Right renal cortex interstitium (tissue), 3 donors: ENCODE measurements around the gene SLC39A1. TPM values are rescaled to one million over a fixed set of nuclear protein-coding genes. Genes with fewer than 3 reads are reported as not detected.

Experiments used
- DNase-seq, 3 donors: peaks; one replicate each; pipeline ENCODE4 v3.0.0-alpha.2; 2013; ENCODE audit warnings: low read depth in 3 of 3, low spot score in 2 of 3
- polyA plus RNA-seq, 3 donors: library from polyadenylated mRNA; unstranded; fragments of 120-200 nt; gene quantifications; one replicate each; pipeline ENCODE4 v1.2.1, GENCODE V29; 2013; ENCODE audit not compliant: insufficient read length in 3 of 3

Gene SLC39A1
- polyA plus RNA-seq, 3 donors = 82.7 to 89.8 (median 89.2) TPM

DNA sequence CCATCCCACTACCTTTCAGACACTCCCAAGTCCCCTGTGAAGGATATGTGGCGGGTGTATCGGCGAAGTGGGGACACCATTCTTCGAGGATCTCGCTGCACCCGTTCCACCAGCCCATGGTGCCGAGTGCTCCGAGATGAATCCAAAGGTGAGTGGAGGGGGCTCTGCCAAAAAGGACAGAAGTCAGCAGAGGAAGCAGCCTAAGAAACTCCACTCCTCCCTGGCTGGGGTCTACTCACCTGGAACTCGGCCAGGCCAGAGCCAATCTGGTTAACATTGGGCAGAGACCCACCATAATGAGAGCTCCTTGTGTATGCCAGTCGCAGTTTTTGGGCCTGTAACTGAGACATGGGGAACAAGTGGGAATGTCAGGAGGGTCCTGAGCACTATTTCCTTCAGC lies 8.5 kb downstream of the SLC39A1 start:
- no peak for DNase-seq

DNA sequence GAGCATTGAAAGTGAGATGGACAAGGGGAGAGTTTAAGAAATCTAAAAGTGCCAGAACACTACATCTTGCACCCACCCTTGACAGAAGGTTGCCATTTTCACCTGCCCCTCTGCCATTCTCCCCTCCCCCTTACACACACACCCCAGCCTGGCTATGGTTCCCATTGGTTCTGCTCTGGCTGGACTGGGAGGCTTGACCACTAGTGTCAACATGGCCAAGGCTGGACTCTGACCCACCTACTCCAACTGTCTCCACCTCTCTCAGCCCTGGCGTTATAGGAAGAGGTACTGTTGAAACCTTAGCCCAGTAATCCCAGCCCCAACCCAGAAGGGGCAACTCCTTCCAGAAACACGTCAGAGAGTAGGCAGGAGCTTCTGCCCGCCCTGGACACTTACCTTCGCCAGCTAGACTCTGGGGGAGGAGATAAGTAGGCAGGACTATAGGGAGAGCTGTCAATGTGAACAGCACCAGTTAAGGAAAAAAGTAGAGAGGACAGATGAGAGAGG lies 9.4 kb downstream of the SLC39A1 start:
- DNase-seq = no peak

DNA sequence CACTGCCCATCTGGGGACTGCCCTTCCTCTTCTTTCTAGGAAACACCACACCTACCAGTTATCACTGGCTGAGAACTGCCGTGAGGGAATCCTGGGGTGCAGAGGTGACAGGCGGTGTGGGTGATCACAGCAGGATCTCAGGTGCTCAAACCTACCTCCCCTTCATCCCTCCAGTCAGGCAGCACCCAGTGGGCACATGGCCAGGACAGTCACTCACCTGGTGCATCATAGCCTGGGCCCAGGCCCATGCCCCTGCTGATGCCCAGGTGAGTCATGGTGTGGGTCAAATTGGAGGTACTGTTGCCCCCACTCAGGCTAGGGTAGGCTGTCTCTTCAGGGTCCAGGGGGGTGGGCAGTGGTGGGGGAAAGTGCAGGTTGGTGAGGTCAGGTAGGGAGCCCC lies 11.5 kb downstream of the SLC39A1 start:
- DNase-seq = no peak

DNA sequence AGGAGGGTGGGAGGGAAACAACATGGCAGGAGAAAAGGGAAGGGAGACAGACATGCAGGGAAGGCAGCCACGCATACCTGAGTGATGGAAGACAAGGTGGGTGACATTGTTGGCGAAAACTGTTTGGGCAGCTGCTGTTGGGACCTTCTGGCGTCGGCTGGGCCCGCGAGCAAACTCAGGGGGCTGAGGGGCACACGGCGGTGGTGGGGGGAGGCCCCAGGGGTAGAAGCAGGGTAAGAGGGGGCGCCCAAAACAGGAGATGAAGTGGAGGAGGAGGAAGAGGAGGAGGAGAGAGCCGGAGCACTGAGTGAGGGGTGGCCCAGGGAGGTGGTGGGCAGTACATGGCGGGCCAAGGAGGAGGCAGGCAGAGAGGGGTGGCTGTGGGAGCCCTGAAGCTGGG lies 12.2 kb downstream of the SLC39A1 start:
- DNase-seq = no peak

DNA sequence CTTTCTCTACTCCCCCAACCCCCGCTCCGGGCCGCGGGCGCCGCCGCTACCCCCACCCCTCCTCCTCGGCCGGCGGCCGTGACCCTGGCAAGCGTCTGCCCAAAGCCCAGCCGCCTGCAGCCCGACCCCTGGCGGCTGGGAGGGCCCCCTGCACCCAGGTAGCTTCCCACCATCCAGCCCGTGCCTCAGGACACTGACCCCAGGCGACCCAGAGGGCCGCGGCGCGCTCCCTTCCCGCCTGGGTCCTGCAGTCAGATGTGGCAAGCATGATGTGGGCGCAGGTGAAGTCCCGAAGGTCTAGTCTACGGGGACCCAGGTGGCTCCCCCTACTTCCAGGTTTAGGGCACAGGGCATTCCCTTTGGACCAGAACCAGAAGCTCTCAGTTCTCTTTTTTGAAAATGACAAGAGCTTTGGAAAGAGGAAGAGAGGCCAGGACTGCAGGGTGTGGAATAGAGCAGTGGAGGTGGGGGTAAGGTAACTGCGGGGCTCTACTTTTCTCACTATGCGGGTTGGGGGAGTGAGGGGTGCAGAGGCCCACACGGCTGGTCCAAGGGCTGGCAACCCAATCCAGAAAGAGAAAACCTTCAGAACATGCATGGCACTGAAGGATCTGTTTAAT lies 16.6 kb downstream of the SLC39A1 start, which contains the start of gene DENND4B:
DENND4B (minus strand) TSS at position 97 of the 620 bp plus-strand sequence. CDS start 2,344 bp downstream, outside the sequence.
- peak in 1 of 3 donors; percentile 47 for DNase-seq

DNA sequence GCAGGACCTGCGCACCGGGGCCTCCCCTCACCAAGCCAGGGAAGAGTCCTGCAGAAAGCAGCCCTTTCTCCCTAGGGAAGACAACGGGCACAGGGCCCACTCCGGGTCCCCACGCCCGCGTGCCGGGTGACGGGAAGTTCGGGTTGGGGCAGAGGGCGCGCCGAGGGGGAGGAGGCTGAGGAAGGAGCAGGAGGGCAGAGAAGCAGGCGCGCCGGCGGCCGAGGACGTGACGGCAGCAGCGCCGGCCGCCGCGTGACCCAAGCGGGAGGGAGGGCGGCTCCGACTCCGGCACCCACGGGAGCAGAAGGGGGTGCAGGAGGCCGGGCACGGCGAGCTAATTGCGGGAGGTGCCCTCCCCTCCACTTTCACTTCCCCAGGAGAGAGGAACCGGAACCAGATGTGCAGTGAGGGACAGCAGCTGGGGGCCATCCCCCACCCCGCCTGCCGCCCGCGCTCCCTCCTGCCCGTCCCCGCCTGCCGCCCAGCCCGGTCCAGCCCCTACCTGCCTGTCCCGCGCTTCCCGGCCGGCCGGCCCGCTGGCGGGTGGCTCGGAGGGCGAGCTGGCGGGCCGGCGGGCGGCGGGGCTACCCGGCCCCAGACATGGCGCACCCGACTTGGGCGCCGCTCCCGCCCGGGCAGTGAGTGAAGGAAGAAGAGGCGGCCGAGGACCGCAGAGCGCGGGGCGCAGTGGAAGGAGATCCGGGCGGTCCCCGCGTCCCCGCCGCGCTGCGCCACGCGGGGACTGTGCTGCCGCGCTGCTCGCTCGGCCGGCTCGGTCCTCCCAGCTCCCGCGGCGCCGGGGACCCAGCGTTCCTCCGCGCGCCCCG lies 17.3 kb downstream of the SLC39A1 start:
- DNase-seq = no peak

DNA sequence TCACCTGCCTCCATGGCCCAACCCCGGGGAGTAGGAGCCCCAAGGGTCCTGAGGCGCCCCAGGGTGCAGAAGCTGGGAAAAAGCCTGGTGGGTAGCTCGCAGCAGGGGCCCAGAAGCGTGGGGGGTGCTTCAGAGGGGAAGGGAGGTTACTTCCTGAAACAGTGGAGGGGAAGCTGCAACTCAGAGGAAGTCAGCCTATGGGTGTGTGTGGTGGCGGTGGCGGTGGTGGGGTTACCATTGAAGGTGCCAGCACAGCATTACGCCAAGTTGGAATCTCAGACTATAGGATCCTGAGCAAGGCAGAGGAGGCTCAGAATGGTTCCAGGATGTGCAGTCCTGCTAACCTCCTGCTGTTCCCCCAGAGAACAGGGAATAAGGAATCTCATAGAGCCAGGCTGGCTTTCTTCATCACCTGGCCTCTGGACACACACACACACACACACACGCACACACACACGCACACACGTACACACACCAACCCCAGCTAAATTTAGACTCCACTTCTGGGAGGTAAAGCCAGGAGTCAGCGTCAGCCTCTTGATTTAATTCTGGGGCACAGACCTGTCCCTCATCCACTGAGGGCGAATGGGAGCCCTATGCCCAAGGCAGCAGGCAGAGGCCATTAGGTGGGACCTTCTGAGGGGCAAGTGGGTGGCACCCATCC lies 18.1 kb downstream of the SLC39A1 start:
- DNase-seq = no peak

DNA sequence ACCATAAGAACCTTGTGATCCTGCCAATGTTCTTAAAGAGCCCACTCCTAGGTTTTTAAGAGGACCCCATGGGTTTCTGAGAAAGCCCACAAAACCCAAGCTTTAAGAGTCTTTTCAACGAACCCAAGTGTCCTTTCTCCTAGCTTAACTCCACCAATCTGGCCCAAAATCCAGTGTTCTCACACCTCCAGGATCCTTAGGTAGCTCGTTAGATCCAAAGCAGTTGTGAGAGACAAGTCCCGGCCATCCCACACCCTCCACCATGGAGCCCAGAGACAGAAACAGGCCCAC lies 18.6 kb downstream of the SLC39A1 start:
- DNase-seq = no peak

DNA sequence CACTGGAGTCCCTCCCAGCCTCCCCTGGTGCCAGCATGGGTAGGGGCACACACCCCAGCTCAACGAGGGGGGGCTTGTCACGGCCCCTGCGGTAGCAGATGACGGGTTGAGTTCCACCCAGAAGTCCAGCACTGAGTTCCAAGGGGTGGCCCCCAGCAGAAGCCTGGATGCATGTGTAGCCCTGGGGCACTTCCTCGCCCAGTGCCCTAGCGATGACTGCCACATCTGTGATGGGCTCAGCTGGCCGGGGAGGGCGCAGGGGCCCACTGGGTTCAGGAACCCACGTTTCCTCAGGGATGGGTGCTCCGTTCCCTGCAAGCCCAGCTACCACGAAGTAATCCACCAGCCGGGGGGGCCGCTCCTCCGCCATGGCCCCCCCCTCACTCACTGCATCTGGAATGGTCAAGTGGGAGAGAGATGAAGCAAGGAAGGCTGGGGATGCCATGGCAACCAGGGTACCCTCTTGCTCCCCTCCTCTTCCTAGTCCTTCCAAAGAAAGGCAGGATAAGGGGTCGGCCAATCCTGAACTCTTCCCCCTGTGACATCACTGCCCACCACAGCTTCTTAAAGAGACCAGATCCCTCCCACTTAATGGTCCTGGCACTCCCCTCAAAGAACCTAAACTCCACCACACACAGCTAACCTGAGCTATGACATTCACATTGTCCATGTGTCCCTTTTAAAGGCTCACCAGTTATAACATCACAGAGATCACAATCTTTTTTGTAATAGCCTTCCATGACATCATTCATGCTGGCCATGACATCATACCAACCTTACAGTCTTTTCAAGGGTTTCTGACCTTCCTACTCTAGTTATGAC lies 19.1 kb downstream of the SLC39A1 start:
- no peak for DNase-seq

DNA sequence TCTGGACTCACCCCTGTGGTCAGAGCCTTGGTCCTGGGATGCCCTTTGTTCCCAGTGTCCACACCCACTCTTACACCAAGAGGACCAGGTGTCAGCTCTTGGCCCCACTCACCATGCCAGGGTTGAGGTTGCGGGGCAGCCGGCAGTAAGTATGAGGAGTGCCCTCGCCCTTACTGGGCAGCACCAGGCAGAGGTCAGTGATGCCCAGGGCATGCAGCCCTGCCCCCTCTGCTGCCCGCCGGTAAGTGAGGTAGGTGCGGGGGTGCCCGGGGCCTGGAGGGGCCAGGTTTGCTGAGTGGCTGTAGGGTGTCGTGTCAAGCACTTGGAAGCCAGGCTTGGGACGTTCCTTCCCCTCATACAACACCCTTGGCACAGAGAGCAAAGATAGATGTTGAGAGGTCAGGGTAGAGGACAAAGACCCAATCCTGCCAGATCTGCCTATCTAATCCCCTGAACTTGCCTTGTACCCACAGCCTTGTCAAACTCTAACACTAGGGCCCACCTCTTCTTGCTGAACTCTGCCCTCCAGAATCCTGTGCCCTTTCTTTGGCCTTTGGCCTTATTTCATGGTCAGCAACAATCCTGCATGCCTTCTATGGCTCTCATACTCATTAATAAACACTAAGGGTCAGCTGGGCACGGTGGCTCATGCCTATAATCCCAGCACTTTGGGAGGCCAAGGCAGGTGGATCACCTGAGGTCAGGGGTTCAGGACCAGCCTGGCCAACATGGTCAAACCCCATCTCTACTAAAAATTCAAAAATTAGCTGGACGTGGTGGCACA lies 20.4 kb downstream of the SLC39A1 start:
- DNase-seq = no peak

DNA sequence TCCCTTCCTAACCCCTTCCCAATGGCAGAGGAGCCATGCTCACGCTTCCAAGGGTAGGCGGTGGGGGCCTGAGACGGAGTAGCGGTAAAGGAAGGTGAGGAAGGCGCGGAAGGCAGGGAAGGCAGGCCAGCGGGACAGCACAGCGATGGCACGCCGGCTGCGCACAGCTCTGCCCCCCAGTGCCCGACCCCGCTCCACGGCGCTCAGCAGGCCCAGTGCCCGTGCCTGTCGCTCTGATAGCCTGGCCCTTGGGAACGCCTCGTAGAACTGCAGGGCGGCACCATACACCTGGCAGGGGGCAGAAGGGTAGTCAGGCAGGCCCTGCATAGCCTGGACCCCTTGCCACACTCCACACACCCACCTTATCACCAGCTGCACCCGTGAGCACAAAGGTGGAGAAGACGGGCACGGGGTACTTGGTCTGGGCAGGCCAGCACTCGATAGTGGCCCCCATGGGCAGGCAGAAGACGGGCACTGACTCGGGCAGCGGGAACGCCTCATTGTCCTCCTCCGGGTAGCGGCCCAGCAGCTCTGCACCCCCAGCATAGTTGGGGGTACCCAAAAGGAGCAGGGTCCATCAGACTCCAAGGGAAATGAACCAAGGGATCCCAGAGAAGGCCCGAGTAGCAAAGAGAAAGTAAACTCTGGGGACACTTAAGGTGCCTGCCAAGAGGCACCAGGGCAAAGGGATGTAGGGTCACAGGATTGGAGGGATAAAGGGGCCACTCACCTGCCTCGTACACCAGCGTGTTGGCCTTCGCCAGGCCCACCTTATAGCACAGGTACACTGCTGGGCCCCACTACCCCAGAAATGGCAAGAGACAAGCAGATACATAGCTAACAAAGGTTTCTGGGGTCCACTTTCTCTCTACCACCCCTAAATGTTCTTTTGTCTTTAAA lies 21.3 kb downstream of the SLC39A1 start:
- DNase-seq = no peak

DNA sequence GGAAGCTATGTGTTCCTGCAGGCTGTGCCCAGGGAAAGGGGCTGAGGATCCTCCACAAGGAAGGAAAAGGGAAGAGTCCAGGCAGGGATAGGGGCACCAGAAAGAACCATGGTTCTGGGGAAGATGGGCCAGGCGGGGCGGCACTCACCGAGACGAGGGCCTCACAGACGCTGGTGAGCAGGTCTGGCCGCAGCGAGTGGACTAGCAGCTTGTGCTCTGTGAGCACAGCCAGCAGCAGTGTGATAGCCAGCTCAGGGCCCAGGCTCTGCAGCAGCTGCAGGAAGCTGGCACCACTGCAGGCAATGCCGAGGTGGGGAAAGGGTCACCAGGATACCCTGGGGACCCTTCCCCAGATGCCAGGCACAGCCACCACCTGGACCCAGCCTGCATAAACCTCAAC lies 22.6 kb downstream of the SLC39A1 start:
- DNase-seq = no peak

DNA sequence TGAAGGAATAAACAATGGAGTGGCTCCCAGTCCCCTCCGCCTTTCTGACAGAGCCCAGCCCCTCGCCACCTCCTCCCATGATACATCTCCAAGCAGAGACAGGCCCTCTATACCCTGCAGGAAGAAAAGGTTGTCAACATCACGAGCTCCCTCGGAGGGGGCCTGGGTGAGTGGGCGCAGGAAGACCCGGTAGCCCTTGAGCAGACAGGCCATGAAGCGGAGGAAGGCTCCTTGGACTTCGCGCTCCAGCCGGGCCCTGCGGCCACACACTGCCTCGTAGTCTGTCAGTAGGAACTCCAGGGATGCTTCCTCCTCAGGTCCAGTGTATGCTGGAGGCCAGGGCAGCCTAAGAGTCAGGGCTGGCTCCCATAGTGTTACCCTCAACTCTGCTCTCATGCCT lies 23.9 kb downstream of the SLC39A1 start:
- DNase-seq = no peak

DNA sequence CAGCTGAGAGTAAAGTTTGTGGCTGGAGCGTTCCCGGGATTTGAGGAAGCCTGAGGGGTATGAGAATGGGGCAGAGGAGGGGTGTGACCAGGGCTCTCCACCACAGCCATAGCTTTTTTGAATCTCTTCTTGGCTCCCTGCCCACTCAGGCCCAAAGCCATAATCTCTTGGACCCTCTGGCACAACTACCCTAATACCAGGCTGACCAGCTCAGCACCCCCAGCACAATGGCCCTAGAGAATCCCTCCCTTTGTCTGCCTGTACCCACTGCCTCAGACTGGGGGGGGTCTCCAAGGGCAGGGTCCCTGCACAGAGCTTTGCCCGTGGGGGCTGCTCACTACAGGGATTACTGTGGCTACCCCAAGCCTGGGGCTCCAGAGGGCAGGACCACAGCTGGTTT lies 24.3 kb downstream of the SLC39A1 start:
- no peak for DNase-seq

DNA sequence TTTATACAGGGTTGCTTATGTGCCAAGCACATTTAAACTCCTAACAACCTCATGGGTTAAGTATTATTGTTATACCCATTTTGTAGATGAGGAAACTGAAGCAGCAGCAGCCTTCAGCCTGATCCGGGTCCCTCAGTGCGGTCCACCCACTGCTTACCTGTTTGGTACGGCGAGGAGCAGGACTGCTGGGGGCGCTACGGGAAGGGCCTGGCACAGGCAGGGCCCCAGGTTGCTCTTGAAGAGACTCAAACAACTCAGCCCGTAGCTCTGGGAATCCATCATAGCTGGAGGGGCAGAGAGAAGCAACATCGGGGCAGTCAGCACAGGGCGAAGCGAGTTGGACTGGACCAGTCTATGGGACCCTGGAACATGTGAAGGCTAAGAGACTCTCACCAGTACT lies 26.0 kb downstream of the SLC39A1 start:
- no peak for DNase-seq

DNA sequence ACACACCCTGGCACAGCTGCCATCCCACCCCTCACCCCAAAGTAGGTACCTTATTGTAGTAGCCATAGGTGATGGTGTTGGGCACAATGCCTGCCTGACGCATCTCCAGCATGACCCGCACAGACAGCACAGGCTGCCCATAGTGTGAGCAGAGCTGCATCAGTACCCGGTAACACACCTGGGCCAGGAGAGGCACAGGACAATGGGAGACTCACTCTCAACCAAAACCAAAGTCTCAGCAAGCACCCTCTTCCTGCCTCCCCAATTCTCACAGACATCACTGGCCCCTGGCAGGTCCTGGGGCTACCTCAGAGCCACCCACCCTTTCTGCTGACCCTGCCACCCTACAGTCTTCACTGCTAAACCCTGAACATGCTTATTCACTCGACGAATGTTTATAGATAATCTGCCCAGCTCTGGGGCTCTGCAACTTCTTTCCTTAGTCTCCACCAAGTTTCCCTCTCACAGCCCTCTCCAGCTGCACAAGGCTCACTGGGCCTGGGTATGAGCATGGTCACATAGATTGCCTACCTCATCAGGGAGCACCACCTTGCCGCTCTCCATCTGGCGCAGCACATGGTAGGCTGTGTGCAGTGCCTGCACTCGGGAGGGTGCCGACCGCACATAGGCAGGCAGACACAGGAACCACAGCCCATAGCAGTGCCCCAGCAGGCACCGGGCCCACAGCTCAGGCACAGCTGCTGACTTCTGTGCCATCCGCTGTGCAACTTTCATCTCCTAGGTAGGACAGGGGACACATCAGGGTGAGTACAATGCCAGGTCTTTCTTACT lies 27.1 kb downstream of the SLC39A1 start:
- no peak for DNase-seq

DNA sequence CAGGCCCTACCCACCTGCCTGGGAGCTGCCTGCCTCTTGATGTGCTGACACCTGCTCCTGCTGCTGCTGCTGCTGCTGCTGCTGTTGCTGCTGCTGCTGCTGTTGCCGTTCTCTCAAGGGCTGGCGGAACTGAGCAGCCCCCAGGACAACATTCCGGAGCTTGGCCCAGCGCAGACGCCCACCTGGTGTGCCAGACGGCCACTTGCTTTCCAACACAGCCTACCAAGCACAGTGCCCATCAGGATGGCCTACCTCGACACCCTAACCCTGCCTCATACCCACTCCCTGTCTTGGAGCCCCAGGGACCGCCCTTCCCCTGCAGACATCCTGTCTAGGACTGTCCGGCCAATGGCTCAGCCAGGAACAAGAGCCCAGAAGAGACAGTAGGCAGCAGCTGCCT lies 28.6 kb downstream of the SLC39A1 start:
- DNase-seq = no peak

DNA sequence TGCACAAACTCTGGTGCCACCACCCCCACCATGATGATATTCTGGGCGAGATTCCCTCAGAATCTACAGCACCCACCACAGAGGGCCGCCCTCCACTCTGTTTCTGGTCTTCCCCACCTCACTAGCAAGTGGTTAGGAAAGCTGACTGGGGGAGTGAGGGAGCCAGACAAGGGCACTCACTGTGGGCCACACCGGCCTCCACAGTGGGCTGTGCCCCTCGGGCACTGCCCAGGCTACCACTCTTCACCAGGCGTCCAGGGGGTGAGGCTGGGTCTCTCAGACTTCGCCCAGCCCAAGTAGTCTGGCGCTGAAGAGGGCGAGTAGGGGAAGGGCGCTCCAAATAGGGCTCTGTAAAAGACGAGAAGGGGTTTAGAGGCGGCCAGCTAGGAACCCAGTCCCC lies 29.4 kb downstream of the SLC39A1 start:
- no peak for DNase-seq
